ENCODE measurements around the gene SLCO2B1.

DNA sequence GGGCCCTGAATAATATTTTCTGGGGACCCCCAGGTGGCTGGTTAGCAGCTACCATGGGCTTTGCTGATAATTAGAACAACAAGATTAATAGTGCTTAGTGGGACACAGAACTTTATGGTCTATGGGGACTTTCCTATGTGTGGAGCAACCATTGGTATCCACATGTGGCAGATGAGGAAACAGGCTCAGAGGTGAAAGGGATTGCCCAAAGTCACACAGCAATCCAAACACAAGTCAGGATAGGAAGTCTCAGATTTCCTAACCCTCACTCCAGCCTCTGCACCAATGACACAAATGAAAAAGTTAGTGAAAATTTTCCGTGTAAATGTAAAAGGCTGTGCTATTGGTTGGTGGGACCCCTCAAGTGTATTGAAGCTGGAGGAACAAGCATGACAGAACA lies 15.3 kb upstream of the SLCO2B1 start:
- TF ChIP-seq, protein P1, sequence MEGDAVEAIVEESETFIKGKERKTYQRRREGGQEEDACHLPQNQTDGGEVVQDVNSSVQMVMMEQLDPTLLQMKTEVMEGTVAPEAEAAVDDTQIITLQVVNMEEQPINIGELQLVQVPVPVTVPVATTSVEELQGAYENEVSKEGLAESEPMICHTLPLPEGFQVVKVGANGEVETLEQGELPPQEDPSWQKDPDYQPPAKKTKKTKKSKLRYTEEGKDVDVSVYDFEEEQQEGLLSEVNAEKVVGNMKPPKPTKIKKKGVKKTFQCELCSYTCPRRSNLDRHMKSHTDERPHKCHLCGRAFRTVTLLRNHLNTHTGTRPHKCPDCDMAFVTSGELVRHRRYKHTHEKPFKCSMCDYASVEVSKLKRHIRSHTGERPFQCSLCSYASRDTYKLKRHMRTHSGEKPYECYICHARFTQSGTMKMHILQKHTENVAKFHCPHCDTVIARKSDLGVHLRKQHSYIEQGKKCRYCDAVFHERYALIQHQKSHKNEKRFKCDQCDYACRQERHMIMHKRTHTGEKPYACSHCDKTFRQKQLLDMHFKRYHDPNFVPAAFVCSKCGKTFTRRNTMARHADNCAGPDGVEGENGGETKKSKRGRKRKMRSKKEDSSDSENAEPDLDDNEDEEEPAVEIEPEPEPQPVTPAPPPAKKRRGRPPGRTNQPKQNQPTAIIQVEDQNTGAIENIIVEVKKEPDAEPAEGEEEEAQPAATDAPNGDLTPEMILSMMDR (IDR thresholded peaks at IDR 0.05): no peak
- no peak for TF ChIP-seq POLR2A (IDR thresholded peaks at IDR 0.05)
